ENCODE measurements around the gene PLXNA3.

The PLXNA3 gene

GRCh38 chrX:154476821-154477220 is 18.7 kb downstream of the PLXNA3 start:
- in situ Hi-C loops (cut with MboI; ENCODE audit: low sequenced_read_pairs), result no loop called here

DNA sequence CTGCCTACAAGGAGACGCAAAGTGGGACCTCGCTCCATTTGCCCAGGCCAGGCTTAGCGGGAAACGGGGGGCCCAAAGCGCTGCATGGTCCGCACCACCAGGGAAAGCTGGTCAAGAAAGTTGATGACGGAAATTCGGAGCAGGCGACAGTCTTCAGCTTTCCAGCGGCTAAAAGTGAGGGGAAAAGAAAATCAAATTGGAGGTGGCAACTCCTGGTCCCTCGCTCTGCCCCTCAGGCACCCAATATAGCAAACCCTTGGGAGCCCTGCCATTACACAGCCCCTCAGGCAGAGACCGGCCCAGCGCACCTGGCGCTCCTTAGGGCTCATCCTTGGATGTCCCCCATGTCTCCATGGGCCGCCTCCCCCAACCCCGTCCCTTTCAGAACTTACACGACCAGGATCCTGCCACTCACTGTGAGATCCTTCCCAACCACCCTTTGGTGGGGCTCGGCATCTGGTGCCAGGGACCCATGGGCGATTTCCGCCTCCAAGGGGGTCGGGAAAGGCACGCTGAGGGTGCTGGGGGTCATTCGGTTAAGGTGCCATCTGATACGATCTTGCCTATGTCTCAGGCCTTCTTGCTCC is 19.9 kb downstream of the PLXNA3 start:
- in situ Hi-C loops (cut with MboI; ENCODE audit: low sequenced_read_pairs), result no loop called here

GRCh38 chrX:154478728-154479622 is 20.9 kb downstream of the PLXNA3 start, which contains the start of gene LAGE3:
Gene LAGE3, minus strand, starts transcription at chrX:154479281. Its CDS starts 366 bp downstream, at chrX:154478915.
- in situ Hi-C loops (cut with MboI; ENCODE audit: low sequenced_read_pairs), result no loop called here

DNA sequence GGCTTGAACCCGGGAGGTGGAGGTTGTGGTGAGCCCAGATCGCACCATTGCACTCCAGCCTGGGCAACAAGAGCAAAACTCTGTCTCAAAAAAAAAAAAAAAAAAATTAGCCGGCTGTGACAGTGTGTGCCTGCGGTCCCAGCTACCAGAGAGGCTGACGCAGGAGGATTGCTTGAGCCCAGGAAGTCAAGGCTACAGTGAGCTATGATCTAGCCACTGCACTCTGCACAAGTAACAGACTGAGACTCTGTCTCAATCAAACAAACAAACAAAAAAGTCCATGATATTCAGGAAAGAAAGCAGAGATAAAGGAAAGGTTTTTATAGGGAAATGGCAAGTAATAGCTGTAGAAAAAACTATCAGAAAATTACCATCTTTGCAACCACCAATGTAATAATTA is 23.1 kb downstream of the PLXNA3 start:
- in situ Hi-C loops (cut with MboI; ENCODE audit: low sequenced_read_pairs), result no loop called here

GRCh38 chrX:154481911-154482601 is 24.0 kb downstream of the PLXNA3 start:
- in situ Hi-C loops (cut with MboI; ENCODE audit: low sequenced_read_pairs), result no loop called here

- in situ Hi-C loops (cut with MboI; ENCODE audit: low sequenced_read_pairs), result no loop called here
Observed at GRCh38 chrX:154482786-154483185, 24.7 kb downstream of the PLXNA3 start.

GRCh38 chrX:154483325-154483724 is 25.2 kb downstream of the PLXNA3 start:
- in situ Hi-C loops (cut with MboI; ENCODE audit: low sequenced_read_pairs), result no loop called here

- in situ Hi-C loops (cut with MboI; ENCODE audit: low sequenced_read_pairs), result no loop called here
Observed at GRCh38 chrX:154484255-154485149, 26.4 kb downstream of the PLXNA3 start.

- in situ Hi-C loops (cut with MboI; ENCODE audit: low sequenced_read_pairs), result no loop called here
Observed at GRCh38 chrX:154485150-154486051, 27.3 kb downstream of the PLXNA3 start.

DNA sequence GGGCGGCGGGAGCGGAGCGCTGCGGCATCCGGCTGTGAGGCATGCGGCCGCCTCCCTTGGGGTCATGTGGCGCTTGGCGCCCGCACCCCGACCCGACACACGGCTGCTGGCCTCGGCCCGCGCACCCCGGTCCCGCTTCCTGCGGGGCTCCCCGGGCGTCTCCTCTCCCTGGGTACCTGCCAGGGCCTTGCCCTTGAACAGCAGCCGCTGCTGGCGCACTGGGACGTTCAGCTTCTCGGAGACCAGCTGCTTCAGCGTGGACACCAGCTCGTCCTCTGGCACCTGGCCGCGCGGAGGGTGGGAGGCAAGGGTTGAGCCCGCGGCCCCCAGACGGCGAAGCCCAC is 27.9 kb downstream of the PLXNA3 start:
- in situ Hi-C loops (cut with MboI; ENCODE audit: low sequenced_read_pairs), result no loop called here

DNA sequence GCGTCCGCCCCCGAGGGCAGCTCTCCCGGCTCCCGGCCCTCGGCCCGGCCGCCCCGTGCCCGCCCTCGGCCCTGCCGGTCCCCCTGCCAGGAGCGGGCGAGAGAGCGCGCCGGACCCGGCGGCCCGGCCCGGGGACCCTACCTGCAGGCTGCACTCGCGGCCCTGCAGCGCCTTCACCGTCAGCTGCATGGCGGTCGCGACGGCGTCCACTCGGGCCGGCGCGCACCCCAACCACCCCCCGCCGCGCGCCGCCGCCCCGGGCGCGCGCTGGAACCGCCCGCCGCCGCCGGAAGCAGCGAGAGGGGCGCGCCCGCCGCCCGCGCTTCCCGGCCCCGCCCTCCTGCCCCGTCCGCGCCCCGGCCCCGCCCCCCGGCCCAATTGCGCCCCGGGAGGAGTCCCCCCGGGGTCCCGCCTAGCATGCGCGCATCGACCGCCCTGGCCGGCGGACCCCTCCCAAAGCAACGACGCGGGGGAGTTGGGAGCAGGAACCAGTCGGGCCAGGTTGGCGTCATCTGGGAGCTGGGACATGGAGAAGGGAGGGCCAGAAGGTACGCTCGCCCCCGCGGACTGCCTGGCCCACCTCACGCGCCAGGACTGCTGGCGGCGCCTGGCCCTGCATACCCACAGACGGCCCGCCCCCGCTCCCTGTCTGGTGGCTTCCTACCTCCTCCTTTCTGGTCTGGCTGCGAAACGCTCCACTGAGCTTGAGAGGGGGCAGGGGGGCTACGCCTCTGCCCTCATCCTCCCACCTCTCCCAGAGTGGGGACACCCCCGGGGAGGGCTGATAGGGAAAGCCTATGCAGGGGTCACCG is 28.5 kb downstream of the PLXNA3 start, which contains the start of gene UBL4A:
Gene UBL4A, minus strand, starts transcription at position 220 of the 812 bp plus-strand sequence. Its CDS starts 31 bp downstream, at position 189.
- in situ Hi-C loops (cut with MboI; ENCODE audit: low sequenced_read_pairs), result no loop called here

- in situ Hi-C loops (cut with MboI; ENCODE audit: low sequenced_read_pairs), result no loop called here
Observed at GRCh38 chrX:154487518-154488290, 29.6 kb downstream of the PLXNA3 start.

DNA sequence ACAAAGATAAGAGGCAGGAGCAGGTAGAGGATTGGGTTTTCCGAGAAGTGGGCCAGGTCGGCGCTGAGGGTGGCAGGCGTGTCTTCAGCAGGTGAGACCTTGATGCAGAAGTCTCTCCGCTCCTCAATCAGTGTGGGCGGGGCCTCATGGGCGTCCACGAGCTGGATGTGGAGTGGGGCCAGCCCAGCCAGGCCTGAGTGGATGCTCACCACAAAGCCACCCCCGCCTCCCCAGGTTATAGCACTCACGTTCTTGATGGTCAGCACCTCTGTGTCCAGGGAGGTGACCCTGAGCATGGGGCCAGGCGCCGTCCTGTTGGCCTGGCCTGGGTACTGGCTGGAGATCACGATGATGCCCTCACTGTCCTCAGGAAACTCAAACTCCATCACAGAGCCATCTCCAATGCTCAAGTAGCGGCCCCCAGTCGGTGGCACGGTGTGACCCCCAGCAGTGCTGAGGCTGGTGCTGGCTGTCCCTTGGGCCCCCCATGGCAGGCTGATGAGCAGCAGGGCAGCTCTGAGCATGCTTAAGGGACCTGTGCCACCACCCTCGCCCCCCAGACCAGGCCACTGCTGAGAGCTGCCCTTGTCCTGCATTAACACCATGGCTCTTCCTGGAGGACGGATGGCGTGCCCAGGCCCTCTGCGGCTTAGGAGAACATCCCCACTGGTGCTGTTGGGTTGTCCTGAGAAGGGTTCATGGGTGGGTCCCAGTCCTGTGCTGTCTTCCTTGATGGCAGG is 30.4 kb downstream of the PLXNA3 start:
- in situ Hi-C loops (cut with MboI; ENCODE audit: low sequenced_read_pairs), result no loop called here

- in situ Hi-C loops (cut with MboI; ENCODE audit: low sequenced_read_pairs), result no loop called here
Observed at GRCh38 chrX:154489182-154489581, 31.1 kb downstream of the PLXNA3 start.

DNA sequence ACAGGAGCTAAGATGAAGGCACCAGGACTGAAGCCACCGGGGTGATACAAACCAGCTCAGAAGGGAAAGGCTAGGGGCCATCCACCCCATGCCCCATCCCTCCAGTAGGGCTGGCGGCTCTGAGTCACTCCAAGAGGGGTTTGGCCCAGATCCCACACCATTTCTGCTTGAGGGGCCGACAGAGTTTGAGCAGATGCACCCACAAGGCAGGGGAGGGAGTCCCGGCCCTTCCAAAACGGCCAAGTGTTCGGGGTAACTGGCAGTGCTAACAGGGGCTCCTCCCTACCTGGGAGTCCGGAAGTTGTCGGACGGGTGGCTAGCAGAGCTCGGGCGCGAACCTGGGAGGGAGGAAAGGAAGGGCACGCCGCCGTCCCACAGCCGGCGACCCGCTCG is 31.9 kb downstream of the PLXNA3 start:
- in situ Hi-C loops (cut with MboI; ENCODE audit: low sequenced_read_pairs), result no loop called here

DNA sequence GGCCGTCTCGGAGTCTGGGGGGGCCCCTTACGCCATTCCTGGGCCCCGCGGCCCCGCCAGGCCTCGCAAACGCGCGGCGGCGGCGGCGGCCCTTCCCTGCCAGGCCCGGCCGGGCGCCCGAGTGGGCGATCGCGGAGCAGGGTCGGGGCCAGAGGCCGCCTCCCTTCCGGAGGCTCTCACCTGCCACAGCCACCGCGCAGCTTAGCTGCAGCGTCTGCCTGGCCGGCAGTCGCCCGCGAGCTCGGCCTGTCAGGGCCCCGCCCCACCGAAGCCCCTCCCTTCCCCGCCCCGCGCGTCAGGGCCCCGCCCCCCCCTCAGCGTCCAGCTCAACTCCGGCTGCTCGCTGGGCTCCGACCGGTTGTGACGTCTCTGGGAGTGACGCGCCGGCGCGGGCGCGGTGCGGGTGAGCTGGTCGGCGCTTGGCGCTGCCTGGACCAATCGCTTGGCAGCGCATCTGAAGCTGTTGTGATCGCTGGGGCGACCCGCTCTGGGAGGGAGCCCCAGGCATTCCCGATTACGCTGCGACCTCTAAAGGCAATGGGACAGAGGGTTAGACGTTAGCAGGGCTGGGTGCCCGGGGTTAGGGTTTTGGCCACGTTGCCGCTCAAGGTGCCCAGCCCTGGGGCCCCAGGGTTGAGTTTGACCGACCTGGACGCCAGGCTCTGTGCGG is 32.5 kb downstream of the PLXNA3 start, which contains the start of gene SLC10A3:
Gene SLC10A3, minus strand, starts transcription at position 216 of the 670 bp plus-strand sequence. CDS start 1,689 bp downstream, outside the sequence.
- in situ Hi-C loops (cut with MboI; ENCODE audit: low sequenced_read_pairs), result no loop called here

GRCh38 chrX:154494715-154495114 is 36.6 kb downstream of the PLXNA3 start:
- in situ Hi-C loops (cut with MboI; ENCODE audit: low sequenced_read_pairs), result no loop called here
